ENCODE data around the gene DCAF5.

GRCh38 chr14:69193721-69194120, 40.8 kb upstream of the DCAF5 start:
- TF ChIP-seq CTCF (IDR thresholded peaks at IDR 0.05) (no peak), POLR2A (IDR thresholded peaks at IDR 0.05) (no peak)
